ENCODE data around the gene TMEM179B. TPM values are rescaled to one million over a fixed set of nuclear protein-coding genes. Genes with fewer than 3 reads are reported as not detected.
A peak's percentile ranks its signal among the peaks of the same experiment; 100 is the strongest.

Gene TMEM179B
- total and polyA plus RNA-seq, 9 of the 15 experiments (the other 6 are each of a cell fraction or from before 2014, with no cell fraction given) = 27.7 to 105 (median 37.0) TPM

DNA sequence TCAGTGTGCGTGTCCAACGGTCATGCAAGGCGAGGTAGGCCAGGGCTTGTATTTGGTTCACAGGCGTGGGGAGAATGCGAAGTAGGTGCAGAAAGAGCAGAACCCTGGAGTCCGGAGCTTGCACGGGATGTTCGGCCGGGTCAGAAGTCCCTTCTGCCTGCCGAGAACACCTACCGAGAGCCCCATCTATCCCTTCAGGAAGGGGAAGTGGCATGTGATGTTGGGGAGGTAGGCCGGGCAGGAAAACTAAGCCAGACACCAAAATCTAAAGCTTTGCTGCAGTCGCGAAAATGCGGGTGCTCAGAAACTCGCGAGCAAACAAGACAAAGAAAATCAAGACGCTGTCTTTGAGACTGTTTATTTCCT is 16.4 kb upstream of the TMEM179B start (continued):
- TF ChIP-seq, protein P1, sequence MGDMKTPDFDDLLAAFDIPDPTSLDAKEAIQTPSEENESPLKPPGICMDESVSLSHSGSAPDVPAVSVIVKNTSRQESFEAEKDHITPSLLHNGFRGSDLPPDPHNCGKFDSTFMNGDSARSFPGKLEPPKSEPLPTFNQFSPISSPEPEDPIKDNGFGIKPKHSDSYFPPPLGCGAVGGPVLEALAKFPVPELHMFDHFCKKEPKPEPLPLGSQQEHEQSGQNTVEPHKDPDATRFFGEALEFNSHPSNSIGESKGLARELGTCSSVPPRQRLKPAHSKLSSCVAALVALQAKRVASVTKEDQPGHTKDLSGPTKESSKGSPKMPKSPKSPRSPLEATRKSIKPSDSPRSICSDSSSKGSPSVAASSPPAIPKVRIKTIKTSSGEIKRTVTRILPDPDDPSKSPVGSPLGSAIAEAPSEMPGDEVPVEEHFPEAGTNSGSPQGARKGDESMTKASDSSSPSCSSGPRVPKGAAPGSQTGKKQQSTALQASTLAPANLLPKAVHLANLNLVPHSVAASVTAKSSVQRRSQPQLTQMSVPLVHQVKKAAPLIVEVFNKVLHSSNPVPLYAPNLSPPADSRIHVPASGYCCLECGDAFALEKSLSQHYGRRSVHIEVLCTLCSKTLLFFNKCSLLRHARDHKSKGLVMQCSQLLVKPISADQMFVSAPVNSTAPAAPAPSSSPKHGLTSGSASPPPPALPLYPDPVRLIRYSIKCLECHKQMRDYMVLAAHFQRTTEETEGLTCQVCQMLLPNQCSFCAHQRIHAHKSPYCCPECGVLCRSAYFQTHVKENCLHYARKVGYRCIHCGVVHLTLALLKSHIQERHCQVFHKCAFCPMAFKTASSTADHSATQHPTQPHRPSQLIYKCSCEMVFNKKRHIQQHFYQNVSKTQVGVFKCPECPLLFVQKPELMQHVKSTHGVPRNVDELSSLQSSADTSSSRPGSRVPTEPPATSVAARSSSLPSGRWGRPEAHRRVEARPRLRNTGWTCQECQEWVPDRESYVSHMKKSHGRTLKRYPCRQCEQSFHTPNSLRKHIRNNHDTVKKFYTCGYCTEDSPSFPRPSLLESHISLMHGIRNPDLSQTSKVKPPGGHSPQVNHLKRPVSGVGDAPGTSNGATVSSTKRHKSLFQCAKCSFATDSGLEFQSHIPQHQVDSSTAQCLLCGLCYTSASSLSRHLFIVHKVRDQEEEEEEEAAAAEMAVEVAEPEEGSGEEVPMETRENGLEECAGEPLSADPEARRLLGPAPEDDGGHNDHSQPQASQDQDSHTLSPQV (IDR thresholded peaks at IDR 0.05) = peak; percentile 80
- TF ChIP-seq, protein P2, sequence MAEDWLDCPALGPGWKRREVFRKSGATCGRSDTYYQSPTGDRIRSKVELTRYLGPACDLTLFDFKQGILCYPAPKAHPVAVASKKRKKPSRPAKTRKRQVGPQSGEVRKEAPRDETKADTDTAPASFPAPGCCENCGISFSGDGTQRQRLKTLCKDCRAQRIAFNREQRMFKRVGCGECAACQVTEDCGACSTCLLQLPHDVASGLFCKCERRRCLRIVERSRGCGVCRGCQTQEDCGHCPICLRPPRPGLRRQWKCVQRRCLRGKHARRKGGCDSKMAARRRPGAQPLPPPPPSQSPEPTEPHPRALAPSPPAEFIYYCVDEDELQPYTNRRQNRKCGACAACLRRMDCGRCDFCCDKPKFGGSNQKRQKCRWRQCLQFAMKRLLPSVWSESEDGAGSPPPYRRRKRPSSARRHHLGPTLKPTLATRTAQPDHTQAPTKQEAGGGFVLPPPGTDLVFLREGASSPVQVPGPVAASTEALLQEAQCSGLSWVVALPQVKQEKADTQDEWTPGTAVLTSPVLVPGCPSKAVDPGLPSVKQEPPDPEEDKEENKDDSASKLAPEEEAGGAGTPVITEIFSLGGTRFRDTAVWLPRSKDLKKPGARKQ (CRISPR knock-in tag; IDR thresholded peaks at IDR 0.05) = peak; percentile 86; the same call in 1 of the 2 replicates
- TF ChIP-seq PTBP1 (IDR thresholded peaks at IDR 0.05; ENCODE audit: low read depth, low read length) (no peak), HNRNPUL1 (IDR thresholded peaks at IDR 0.05; ENCODE audit: low read length) (no peak), SMC3 (conservative IDR thresholded peaks at IDR 0.05; ENCODE audit: insufficient read depth, low read depth, low read length) (no peak), SRF (CRISPR knock-in tag; IDR thresholded peaks at IDR 0.05) (no peak), ZFX (CRISPR knock-in tag; IDR thresholded peaks at IDR 0.05) (peak; percentile 56)
- TF ChIP-seq, protein P3, sequence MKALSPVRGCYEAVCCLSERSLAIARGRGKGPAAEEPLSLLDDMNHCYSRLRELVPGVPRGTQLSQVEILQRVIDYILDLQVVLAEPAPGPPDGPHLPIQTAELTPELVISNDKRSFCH (CRISPR knock-in tag; IDR thresholded peaks at IDR 0.05) = no peak
- TF ChIP-seq, protein P3 (tag; IDR thresholded peaks at IDR 0.05) = 0 out of 2 replicates have a peak, but pooled peaks have one; percentile 21
- TF ChIP-seq, protein P4, sequence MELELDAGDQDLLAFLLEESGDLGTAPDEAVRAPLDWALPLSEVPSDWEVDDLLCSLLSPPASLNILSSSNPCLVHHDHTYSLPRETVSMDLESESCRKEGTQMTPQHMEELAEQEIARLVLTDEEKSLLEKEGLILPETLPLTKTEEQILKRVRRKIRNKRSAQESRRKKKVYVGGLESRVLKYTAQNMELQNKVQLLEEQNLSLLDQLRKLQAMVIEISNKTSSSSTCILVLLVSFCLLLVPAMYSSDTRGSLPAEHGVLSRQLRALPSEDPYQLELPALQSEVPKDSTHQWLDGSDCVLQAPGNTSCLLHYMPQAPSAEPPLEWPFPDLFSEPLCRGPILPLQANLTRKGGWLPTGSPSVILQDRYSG (tag; conservative IDR thresholded peaks at IDR 0.05; ENCODE audit: low read depth) = 0 out of 2 replicates have a peak, but pooled peaks have one; percentile 28
